ENCODE measurements around the gene PITHD1. TPM values are rescaled to one million over a fixed set of nuclear protein-coding genes. Genes with fewer than 3 reads are reported as not detected.
A peak's percentile ranks its signal among the peaks of the same experiment; 100 is the strongest.
"Not testable (repeated sequence)": the region's sequence is repeated elsewhere in the genome, so short reads cannot be mapped to it uniquely, and the experiment has no call there.

The PITHD1 gene
- total RNA-seq, 2 experiments from 2014 or later = 53.1 to 64.1 TPM

DNA sequence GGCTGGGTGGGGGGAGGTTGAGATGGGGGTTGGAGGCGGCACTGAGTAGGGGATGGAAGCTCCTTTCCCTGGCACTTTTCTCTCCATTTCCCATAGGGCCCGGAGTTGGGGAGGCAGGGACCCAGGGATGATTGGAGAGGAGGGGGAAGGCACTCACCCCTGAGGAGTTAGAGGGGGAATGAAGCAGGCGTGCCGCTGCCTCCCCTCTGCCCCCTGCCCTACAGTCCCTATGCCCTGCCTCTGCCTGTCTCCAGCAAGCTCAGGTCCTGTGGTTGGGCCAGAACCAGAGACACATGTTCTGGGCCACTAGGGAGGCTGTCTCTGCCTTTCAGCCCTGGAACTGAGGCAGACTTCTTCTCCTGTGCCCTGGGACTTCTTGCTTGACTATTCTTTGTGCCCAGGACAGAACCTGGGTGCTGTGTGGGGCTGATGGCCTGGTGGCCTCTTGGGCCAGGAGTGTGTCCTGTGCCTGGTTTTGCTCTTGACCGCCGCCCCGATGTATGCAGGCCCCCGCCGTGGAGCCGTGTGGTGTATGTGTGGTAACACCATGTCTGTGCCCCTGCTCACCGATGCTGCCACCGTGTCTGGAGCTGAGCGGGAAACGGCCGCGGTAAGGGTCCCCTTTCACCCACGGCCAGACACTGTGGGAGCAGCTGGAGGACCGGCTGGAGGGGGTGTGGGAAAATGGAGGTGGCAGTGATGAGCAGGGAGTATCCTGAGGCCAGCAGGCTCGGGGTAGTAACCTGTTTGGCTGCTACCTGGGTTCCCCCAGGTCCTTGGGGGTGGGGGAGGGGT, 14.1 kb downstream of the PITHD1 start:
- ChIA-PET POLR2A (interaction anchor here (1.4 to 1.7 kb wide), 2 partner anchors 8 to 14 kb away, joined by 4 read pairs; partner anchors contain the start of genes GALE and PITHD1), CTCF (interaction anchor here (0.7 to 2.9 kb wide), 5 partner anchors 13 to 366 kb away, joined by 3 to 10 read pairs (median 3); no protein-coding TSS in a partner anchor)
- peaks cover 13% of the 10 kb centered on the region for H3K4me1 Mint-ChIP-seq
- intact Hi-C loops (cut with DNase I, micrococcal nuclease) = no loop called here
- no peaks in the 10 kb centered on the region for H3K27me3 Mint-ChIP-seq
- H3K9me3 Mint-ChIP-seq (ENCODE audit: low read depth) = no peaks in the 10 kb centered on the region
- DNase-seq = no peak
- peak overlapping the region; percentile 79 for H3K27ac Mint-ChIP-seq
- H3K4me3 Mint-ChIP-seq = peak overlapping the region; percentile 86
- H3K36me3 Mint-ChIP-seq (ENCODE audit: low read depth) = peaks cover 17% of the 10 kb centered on the region
- no peak for ATAC-seq

DNA sequence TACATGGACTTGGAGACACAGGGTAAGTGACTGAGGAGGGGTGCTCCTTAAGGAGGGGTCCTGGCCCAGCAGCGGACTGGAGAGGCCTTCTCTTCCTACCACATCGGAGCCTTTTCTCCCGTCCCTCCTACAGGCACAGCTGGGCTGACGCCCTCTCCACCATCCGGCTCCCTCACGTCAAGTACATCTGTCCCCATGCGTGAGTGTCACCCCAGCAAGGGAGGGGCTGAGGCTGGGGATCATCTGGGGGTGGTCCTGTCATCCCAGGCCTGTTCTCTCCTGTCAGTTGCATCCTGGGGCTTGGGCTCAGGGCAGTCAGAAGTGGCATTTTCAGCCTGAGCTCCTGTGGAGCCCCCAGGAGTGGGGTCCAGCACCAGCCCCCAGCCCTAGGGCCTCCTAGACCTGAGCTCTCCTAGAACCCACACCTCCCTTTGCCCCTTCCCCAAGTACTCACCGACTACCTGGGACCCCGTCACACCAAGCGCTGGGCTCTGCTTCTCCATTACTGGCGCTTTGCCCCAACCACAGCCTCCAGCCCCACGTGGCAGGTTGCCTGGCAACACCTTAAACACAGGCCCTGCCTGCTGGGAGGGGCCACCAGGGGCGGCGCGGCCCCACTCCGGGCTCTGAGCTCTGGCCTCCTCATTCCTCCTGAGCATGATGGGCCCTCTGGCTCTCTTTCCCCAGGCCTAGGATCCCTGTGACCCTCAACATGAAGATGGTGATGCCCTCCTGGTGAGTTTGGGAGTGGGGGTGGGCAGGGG, 15.0 kb downstream of the PITHD1 start:
- peaks cover 13% of the 10 kb centered on the region for H3K4me1 Mint-ChIP-seq
- CTCF ChIA-PET = no interaction called here
- peak; percentile 63 for DNase-seq
- H3K9me3 Mint-ChIP-seq (ENCODE audit: low read depth) = no peaks in the 10 kb centered on the region
- ATAC-seq = no peak
- intact Hi-C loops (cut with DNase I, micrococcal nuclease) = no loop called here
- peaks cover 14% of the 10 kb centered on the region for H3K36me3 Mint-ChIP-seq (ENCODE audit: low read depth)
- no peak overlapping the region for H3K27ac Mint-ChIP-seq
- POLR2A ChIA-PET = no interaction called here
- peak overlapping the region; percentile 7 for H3K4me3 Mint-ChIP-seq
- H3K27me3 Mint-ChIP-seq = no peaks in the 10 kb centered on the region

DNA sequence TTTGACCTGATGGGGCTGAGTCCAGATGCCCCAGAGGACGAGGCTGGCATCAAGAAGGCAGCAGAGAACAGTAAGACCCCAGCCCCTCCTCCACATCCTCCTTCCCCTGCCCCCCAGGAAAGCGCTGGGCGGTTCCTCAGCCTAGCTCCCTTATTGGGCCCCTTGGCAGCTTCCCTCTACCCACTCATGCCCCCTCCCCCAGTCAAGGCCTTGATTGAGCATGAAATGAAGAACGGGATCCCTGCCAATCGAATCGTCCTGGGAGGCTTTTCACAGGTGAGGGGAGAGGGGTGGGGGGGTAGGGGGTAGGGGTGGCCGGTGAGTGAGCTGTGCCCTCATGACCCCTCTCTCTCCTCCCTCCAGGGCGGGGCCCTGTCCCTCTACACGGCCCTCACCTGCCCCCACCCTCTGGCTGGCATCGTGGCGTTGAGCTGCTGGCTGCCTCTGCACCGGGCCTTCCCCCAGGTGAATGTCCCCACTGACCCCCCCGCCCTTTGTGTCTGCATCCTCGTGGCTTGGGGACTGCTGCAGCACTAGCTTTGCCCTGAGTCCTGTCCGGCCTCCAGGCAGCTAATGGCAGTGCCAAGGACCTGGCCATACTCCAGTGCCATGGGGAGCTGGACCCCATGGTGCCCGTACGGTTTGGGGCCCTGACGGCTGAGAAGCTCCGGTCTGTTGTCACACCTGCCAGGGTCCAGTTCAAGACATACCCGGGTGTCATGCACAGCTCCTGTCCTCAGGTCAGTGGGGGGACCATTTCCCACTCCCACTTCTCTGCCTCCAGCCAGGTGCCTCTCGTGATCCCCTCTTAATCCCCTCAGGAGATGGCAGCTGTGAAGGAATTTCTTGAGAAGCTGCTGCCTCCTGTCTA, 15.9 kb downstream of the PITHD1 start:
- Mint-ChIP-seq H3K4me1 (peaks cover 17% of the 10 kb centered on the region), H3K4me3 (no peak overlapping the region), H3K27ac (no peak overlapping the region), H3K36me3 (ENCODE audit: low read depth) (peaks cover 18% of the 10 kb centered on the region), H3K27me3 (no peaks in the 10 kb centered on the region), H3K9me3 (ENCODE audit: low read depth) (no peaks in the 10 kb centered on the region)
- ChIA-PET CTCF (interaction anchor here (0.6 to 0.7 kb wide), 3 partner anchors 61 to 158 kb away, joined by 3 to 5 read pairs (median 4); no protein-coding TSS in a partner anchor), POLR2A (no interaction called here)
- intact Hi-C loops (cut with DNase I, micrococcal nuclease) = no loop called here
- ATAC-seq (no peak), DNase-seq (no peak)

DNA sequence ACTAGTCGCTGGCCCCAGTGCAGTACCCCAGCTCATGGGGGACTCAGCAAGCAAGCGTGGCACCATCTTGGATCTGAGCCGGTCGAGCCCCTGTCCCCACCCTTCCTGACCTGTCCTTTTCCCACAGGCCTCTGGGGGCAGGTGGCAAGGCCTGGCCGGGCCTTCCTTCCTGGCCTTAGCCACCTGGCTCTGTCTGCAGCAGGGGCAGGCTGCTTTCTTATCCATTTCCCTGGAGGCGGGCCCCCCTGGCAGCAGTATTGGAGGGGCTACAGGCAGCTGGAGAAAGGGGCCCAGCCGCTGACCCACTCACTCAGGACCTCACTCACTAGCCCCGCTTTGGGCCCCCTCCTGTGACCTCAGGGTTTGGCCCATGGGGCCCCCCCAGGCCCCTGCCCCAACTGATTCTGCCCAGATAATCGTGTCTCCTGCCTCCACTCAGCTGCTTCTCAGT, 16.5 kb downstream of the PITHD1 start:
- ATAC-seq; H3K4me3 Mint-ChIP-seq; H3K9me3 Mint-ChIP-seq (ENCODE audit: low read depth); intact Hi-C loops (cut with DNase I, micrococcal nuclease); POLR2A ChIA-PET; H3K27ac Mint-ChIP-seq; DNase-seq; H3K27me3 Mint-ChIP-seq: not testable (repeated sequence)
- CTCF ChIA-PET = interaction anchor here (0.6 to 0.7 kb wide), 2 partner anchors 61 to 159 kb away, joined by 3 to 5 read pairs; no protein-coding TSS in a partner anchor
- Mint-ChIP-seq H3K36me3 (ENCODE audit: low read depth) (peaks cover 20% of the 10 kb centered on the region), H3K4me1 (peaks cover 22% of the 10 kb centered on the region)

DNA sequence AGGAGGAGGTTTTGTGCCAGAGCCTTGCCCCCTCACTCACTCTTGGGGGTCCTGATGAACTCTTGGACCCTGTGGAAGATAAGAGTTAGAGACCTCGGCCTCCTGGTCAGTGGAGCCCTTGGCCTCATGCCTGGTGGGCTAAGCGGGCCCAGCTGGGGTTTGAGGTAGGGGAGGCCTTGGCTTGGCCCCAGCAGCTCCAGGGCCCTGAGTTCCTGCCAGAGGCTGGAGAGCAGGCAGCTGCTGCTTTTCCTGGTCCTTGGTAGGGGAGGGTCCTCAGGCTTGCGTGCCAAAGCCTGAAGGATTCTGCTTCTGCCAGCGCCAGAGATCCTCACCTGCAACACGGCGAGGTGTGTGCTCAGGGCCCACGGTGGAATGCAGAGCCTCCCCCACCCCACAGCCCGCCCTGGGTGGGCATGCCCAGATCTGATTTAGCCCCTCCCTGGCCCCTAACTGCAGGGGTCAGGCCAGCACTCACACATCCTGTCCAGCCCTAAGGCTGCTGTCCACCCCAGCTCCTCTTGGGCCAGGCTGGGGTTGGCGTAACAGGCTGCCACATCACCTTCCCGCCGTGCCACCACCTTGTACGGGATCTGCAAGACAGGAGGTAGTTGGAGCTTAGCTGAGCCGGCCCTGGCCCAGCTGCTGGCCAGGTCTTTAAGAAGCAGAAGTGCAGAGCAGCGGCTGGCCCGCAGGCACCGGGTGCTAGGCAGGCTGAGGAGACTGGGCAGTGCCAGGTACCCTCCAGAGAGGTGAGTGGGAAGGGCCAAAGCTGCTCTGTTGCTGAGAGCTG, 17.7 kb downstream of the PITHD1 start:
- ChIA-PET POLR2A (no interaction called here), CTCF (no interaction called here)
- Mint-ChIP-seq H3K27ac (no peak overlapping the region), H3K36me3 (ENCODE audit: low read depth) (peaks cover 19% of the 10 kb centered on the region), H3K4me1 (peaks cover 16% of the 10 kb centered on the region), H3K9me3 (ENCODE audit: low read depth) (no peaks in the 10 kb centered on the region), H3K4me3 (no peak overlapping the region), H3K27me3 (no peaks in the 10 kb centered on the region)
- intact Hi-C loops (cut with DNase I, micrococcal nuclease) = no loop called here
- ATAC-seq (no peak), DNase-seq (no peak)

DNA sequence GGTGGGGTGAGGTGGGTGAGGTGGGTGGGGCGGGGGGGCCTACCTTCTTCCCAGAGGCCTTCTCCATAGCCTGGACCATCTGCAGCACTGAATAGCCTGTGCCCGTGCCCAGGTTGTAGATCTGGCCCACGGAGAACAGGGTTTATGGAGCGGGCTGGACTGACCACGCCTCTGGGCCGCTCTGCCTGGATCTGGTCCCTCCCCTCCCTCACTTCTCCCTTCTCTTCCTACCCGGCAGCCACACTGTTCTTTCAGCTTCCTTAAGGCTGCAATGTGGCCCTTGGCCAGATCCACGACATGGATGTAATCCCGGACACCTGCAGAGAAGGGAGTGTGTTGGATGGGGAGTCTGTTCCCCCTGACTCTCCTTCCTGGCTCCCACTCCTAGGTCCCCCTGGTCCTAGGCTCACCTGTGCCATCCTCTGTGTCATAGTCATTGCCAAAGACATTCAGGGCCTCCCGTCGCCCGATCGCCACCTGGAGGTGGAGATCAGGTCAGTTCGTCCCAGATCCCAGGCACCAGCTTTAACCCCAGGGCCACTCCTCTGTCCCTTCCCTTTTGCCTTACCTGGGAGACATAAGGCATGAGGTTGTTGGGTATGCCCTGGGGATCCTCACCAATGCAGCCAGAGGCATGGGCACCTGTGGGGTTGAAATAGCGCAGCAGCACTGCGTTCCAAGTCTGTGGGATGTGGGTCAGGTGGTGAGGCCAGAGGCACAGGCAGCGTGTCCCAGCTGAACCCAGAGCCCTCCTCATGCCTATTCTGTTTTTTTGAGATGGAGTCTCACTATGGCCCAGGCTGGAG, 18.5 kb downstream of the PITHD1 start:
- no peak for DNase-seq
- H3K27me3 Mint-ChIP-seq = no peaks in the 10 kb centered on the region
- H3K9me3 Mint-ChIP-seq (ENCODE audit: low read depth) = no peaks in the 10 kb centered on the region
- peaks cover 19% of the 10 kb centered on the region for H3K36me3 Mint-ChIP-seq (ENCODE audit: low read depth)
- no peak overlapping the region for H3K27ac Mint-ChIP-seq
- ChIA-PET CTCF (no interaction called here), POLR2A (no interaction called here)
- peaks cover 15% of the 10 kb centered on the region for H3K4me1 Mint-ChIP-seq
- ATAC-seq = no peak
- H3K4me3 Mint-ChIP-seq = no peak overlapping the region
- intact Hi-C loops (cut with DNase I, micrococcal nuclease) = no loop called here

DNA sequence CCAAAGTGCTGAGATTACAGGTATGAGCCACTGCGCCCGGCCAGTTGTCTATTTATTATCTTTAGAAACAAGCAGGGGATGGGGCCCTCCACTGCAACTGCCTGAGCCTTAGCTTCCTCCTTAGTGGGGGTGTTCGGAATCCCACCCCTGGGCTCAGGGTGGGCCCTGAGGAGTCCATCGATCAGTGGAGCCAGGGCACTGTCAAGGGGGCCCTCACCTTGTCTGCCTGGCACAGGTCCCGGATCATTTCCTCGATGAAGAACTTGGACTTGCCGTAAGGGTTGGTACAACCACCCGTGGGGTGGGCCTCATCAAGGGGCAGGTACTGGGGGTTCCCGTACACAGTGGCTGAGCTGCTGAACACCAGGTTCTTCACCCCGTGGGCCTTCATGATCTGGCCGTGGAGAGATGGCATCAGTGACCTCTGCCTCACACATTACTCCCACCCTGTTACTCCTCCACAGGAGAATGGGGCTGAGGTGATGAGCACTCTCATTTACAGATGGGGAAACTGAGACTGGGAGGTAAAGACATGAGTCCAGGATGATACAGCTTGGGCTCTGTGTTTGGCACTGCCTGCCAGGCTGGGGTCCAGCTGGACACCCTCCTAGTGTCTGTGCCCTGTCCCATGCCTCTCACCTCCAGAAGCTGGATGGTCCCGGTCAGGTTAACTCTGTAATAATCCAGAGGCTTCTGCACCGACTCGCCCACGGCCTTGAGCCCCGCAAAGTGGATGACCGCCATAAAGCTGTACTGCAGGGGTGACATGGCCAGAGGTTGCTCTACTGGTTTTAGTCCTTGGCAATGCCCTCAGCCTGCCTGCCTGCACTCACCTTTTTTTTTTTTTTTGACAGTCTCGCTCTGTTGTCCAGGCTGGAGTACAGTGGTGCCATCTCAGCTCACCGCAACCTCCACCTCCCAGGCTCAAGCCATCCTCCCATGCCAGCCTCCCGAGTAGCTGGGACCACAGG, 19.5 kb downstream of the PITHD1 start:
- no peaks in the 10 kb centered on the region for H3K9me3 Mint-ChIP-seq (ENCODE audit: low read depth)
- H3K4me1 Mint-ChIP-seq = peaks cover 13% of the 10 kb centered on the region
- ChIA-PET POLR2A (no interaction called here), CTCF (interaction anchor here (0.6 to 5.3 kb wide), 5 partner anchors 9 to 272 kb away, joined by 3 to 22 read pairs (median 3); no protein-coding TSS in a partner anchor)
- ATAC-seq = no peak
- no peak for DNase-seq
- no peak overlapping the region for H3K4me3 Mint-ChIP-seq
- peaks cover 19% of the 10 kb centered on the region for H3K36me3 Mint-ChIP-seq (ENCODE audit: low read depth)
- intact Hi-C loops (cut with DNase I, micrococcal nuclease) = no loop called here
- no peaks in the 10 kb centered on the region for H3K27me3 Mint-ChIP-seq
- H3K27ac Mint-ChIP-seq = no peak overlapping the region

DNA sequence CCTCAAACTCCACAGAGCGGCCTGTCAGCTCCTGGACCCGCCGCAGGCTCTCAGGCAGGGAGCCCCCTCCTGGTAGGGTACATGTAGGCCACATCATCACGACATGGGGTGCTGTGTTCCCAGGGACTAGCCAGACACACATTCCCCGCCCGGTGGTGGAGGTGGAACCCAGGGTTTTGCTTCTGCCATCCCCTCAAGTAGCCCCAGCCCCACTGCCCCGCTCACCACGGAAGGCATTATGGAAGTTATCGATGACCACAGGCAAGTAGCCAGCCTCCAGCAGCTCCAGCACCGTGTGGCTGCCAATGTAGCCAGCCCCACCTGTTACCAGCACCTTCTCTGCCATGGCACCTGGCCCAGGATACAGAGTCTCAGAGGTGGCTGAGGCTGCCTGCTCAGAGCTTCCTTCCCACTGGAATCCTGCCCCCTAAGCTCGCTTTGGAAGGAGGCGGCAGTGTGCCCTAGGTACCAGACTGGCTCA, 20.5 kb downstream of the PITHD1 start:
- intact Hi-C loops (cut with DNase I, micrococcal nuclease) = no loop called here
- POLR2A ChIA-PET = interaction anchor here (0.5 to 1.9 kb wide), 2 partner anchors 20 to 106 kb away, joined by 6 to 8 read pairs; partner anchors contain the start of gene PITHD1
- Mint-ChIP-seq H3K4me3 (peak overlapping the region; percentile 86), H3K27me3 (no peaks in the 10 kb centered on the region), H3K4me1 (peaks cover 13% of the 10 kb centered on the region), H3K27ac (no peak overlapping the region), H3K36me3 (ENCODE audit: low read depth) (peaks cover 19% of the 10 kb centered on the region), H3K9me3 (ENCODE audit: low read depth) (no peaks in the 10 kb centered on the region)
- DNase-seq (peak; percentile 39), ATAC-seq (no peak)
- CTCF ChIA-PET = interaction anchor here (0.6 to 5.3 kb wide), 10 partner anchors 8 to 430 kb away, joined by 3 to 22 read pairs (median 3); partner anchors contain the start of genes LYPLA2 and PITHD1

DNA sequence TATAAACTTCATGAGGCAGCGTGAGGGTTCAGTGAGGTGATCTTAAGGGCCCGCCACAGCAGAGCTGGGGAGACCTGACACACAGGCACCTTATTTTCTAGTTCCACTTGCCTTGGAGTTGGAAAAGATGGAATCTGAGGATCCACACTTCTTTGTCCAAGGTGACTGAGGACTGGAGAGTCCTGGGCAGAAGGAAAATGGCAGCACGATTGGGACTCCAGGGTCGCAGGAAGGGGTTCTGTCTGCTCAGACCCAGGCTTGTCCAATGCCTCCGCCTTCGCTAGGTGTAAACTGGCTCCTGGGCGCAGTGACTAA, 21.0 kb downstream of the PITHD1 start:
- DNase-seq = no peak
- ChIA-PET CTCF (interaction anchor here (0.7 to 5.3 kb wide), 8 partner anchors 8 to 431 kb away, joined by 3 to 22 read pairs (median 5); partner anchors contain the start of genes LYPLA2 and PITHD1), POLR2A (interaction anchor here (1.8 to 1.9 kb wide), 3 partner anchors 8 to 26 kb away, joined by 4 to 6 read pairs (median 5); partner anchors contain the start of genes HMGCL, LYPLA2 and PITHD1)
- Mint-ChIP-seq H3K36me3 (ENCODE audit: low read depth) (peaks cover 19% of the 10 kb centered on the region), H3K4me1 (peaks cover 13% of the 10 kb centered on the region), H3K9me3 (ENCODE audit: low read depth) (no peaks in the 10 kb centered on the region), H3K27ac (peak overlapping the region; percentile 60), H3K4me3 (peak overlapping the region; percentile 86), H3K27me3 (no peaks in the 10 kb centered on the region)
- ATAC-seq = no peak
- intact Hi-C loops (cut with DNase I, micrococcal nuclease) = no loop called here
